ENCODE data around the gene CAB39L.
A peak's percentile ranks its signal among the peaks of the same experiment; 100 is the strongest.

CAB39L gene

DNA sequence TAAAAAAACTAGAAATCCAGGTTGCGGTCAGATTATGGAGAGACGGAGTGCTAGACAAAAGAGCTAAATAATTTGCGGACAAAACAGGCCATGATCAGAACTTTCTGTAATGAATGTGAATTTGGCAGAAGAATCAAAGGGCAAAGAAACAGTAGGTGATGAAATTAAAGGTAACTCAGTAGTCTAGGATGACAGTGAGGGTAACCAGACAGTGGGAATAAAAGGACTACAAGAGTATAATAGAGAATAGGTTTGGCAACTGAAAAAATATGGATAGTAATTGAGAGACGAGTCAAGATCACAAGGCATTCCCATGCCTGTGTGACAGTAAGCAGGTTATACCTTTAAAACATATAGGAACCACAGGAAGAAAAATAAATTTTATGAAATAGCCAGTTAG is 35.9 kb downstream of the CAB39L start:
- DNase-seq (ENCODE audit: insufficient read length, low spot score) (no peak), FAIRE-seq (no peak)
- TF ChIP-seq POU2F2 (IDR thresholded peaks at IDR 0.05; ENCODE audit: low read depth, low read length) (no peak), POLR2AphosphoS5 (IDR thresholded peaks at IDR 0.05; ENCODE audit: low read depth, low read length) (no peak), POLR2A (IDR thresholded peaks at IDR 0.05; ENCODE audit: low read depth, low read length) (no peak), PAX5 (IDR thresholded peaks at IDR 0.05; ENCODE audit: insufficient read depth, low read length, severe bottlenecking) (no peak), TAF1 (IDR thresholded peaks at IDR 0.05; ENCODE audit: low read depth, low read length) (no peak), SPI1 (IDR thresholded peaks at IDR 0.05; ENCODE audit: low read depth, low read length) (no peak)

- FAIRE-seq (no peak), DNase-seq (ENCODE audit: insufficient read length, low spot score) (no peak)
- no peak for TF ChIP-seq POLR2A (IDR thresholded peaks at IDR 0.05; ENCODE audit: low read depth, low read length)
- TF ChIP-seq TAF1 (IDR thresholded peaks at IDR 0.05; ENCODE audit: low read depth, low read length) = no peak
- TF ChIP-seq POLR2AphosphoS5 (IDR thresholded peaks at IDR 0.05; ENCODE audit: low read depth, low read length) = no peak
- TF ChIP-seq POU2F2 (IDR thresholded peaks at IDR 0.05; ENCODE audit: low read depth, low read length) = no peak
- no peak for TF ChIP-seq PAX5 (IDR thresholded peaks at IDR 0.05; ENCODE audit: insufficient read depth, low read length, severe bottlenecking)
- no peak for TF ChIP-seq SPI1 (IDR thresholded peaks at IDR 0.05; ENCODE audit: low read depth, low read length)
Measured at GRCh38 chr13:49407068-49407467, 36.8 kb downstream of the CAB39L start.

- FAIRE-seq = no peak
- TF ChIP-seq PAX5 (IDR thresholded peaks at IDR 0.05; ENCODE audit: insufficient read depth, low read length, severe bottlenecking) (no peak), SPI1 (IDR thresholded peaks at IDR 0.05; ENCODE audit: low read depth, low read length) (no peak)
- no peak for DNase-seq (ENCODE audit: insufficient read length, low spot score)
Measured at GRCh38 chr13:49404703-49405020, 39.2 kb downstream of the CAB39L start.

- DNase-seq (ENCODE audit: insufficient read length, low spot score) (no peak), FAIRE-seq (no peak)
- no peak for TF ChIP-seq POU2F2 (IDR thresholded peaks at IDR 0.05; ENCODE audit: low read depth, low read length)
- no peak for TF ChIP-seq POLR2AphosphoS5 (IDR thresholded peaks at IDR 0.05; ENCODE audit: low read depth, low read length)
- no peak for TF ChIP-seq POLR2A (IDR thresholded peaks at IDR 0.05; ENCODE audit: low read depth, low read length)
Measured at GRCh38 chr13:49403996-49404702, 39.7 kb downstream of the CAB39L start.

DNA sequence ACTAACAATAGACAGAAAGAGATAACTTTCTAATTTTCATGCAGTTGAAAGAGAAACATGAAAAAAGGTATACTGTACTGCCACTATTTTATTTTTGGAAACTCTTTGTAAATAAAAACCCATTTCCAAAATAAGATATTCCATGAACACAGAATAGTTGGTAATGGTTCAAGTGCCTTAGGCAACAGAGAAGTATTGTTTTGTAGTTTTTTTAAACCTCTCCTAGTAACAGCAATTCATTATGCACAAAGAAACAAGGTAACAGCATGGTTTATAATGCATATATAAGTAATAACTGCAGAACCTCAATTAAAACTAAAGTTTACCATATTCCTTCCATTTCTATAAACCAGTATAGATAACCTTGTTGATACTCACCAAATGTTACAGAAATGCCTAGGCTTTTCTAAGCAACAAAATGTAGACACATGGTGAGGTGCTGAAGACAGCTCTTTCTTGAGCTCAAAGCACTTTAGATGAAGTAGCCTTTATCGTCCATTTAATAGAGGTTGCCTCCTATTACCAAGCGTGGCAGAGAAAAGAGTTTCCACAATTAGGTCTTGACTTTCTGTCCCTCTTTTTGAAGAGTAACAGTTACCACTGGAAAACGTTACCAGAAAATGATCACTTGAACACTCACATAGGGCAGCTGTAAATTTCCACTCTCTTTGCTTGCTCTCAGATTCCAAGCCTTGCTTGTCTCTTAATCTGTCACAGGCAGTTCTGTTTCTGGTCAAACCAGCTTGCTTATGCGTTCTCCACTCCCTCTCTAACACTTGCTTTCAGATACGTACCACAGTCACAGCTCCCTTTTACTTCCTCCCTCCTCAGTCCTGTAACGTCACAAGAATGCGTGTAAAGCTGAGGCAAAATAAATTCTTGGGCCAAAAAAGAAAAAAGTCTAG is 42.9 kb downstream of the CAB39L start:
- DNase-seq (ENCODE audit: insufficient read length, low spot score) = no peak
- no peak for TF ChIP-seq SPI1 (IDR thresholded peaks at IDR 0.05; ENCODE audit: low read depth, low read length)
- FAIRE-seq = peak; percentile 93

GRCh38 chr13:49399801-49400472 is 43.9 kb downstream of the CAB39L start:
- TF ChIP-seq SPI1 (IDR thresholded peaks at IDR 0.05; ENCODE audit: low read depth, low read length) (no peak), POU2F2 (IDR thresholded peaks at IDR 0.05; ENCODE audit: low read depth, low read length) (no peak), POLR2A (IDR thresholded peaks at IDR 0.05; ENCODE audit: low read depth, low read length) (no peak), PAX5 (IDR thresholded peaks at IDR 0.05; ENCODE audit: insufficient read depth, low read length, severe bottlenecking) (no peak), TAF1 (IDR thresholded peaks at IDR 0.05; ENCODE audit: low read depth, low read length) (no peak), POLR2AphosphoS5 (IDR thresholded peaks at IDR 0.05; ENCODE audit: low read depth, low read length) (no peak)
- no peak for FAIRE-seq
- no peak for DNase-seq (ENCODE audit: insufficient read length, low spot score)

GRCh38 chr13:49395878-49396380 is 47.9 kb downstream of the CAB39L start:
- no peak for FAIRE-seq

DNA sequence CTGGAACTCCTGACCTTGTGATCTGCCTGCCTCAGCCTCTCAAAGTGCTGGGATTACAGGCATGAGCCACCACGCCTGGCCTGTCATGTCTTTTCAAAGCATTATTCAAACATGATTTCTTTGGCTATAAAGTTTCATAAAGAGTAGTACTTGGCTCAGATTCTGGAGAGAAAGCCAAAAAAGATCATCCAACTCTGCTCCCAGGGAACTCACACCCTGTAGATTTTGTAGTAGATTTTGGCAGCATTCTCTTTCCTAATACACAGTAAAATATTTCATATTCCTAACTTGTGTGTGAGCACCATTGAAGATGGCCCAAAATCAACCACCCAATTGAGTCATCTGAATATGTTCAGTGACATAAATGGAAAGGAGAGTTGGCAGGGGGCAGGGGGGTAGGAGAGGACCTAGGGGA is 48.4 kb downstream of the CAB39L start:
- DNase-seq (ENCODE audit: insufficient read length, low spot score) (no peak), FAIRE-seq (no peak)
- no peak for TF ChIP-seq POU2F2 (IDR thresholded peaks at IDR 0.05; ENCODE audit: low read depth, low read length)
- TF ChIP-seq TAF1 (IDR thresholded peaks at IDR 0.05; ENCODE audit: low read depth, low read length) = no peak
- no peak for TF ChIP-seq POLR2A (IDR thresholded peaks at IDR 0.05; ENCODE audit: low read depth, low read length)
- TF ChIP-seq SPI1 (IDR thresholded peaks at IDR 0.05; ENCODE audit: low read depth, low read length) = no peak
- no peak for TF ChIP-seq PAX5 (IDR thresholded peaks at IDR 0.05; ENCODE audit: insufficient read depth, low read length, severe bottlenecking)
- TF ChIP-seq POLR2AphosphoS5 (IDR thresholded peaks at IDR 0.05; ENCODE audit: low read depth, low read length) = no peak

More at GRCh38 chr13:49395878-49396380, 47.9 kb downstream of the CAB39L start:
- TF ChIP-seq TAF1 (IDR thresholded peaks at IDR 0.05; ENCODE audit: low read depth, low read length) (no peak), POLR2AphosphoS5 (IDR thresholded peaks at IDR 0.05; ENCODE audit: low read depth, low read length) (no peak), POU2F2 (IDR thresholded peaks at IDR 0.05; ENCODE audit: low read depth, low read length) (no peak), SPI1 (IDR thresholded peaks at IDR 0.05; ENCODE audit: low read depth, low read length) (no peak), POLR2A (IDR thresholded peaks at IDR 0.05; ENCODE audit: low read depth, low read length) (no peak), PAX5 (IDR thresholded peaks at IDR 0.05; ENCODE audit: insufficient read depth, low read length, severe bottlenecking) (no peak)
- no peak for DNase-seq (ENCODE audit: insufficient read length, low spot score)

- TF ChIP-seq POU2F2 (IDR thresholded peaks at IDR 0.05; ENCODE audit: low read depth, low read length) = no peak
- TF ChIP-seq PAX5 (IDR thresholded peaks at IDR 0.05; ENCODE audit: insufficient read depth, low read length, severe bottlenecking) = no peak
- no peak for TF ChIP-seq POLR2AphosphoS5 (IDR thresholded peaks at IDR 0.05; ENCODE audit: low read depth, low read length)
- no peak for TF ChIP-seq TAF1 (IDR thresholded peaks at IDR 0.05; ENCODE audit: low read depth, low read length)
- no peak for TF ChIP-seq SPI1 (IDR thresholded peaks at IDR 0.05; ENCODE audit: low read depth, low read length)
- no peak for TF ChIP-seq POLR2A (IDR thresholded peaks at IDR 0.05; ENCODE audit: low read depth, low read length)
- FAIRE-seq (no peak), DNase-seq (ENCODE audit: insufficient read length, low spot score) (no peak)
Measured at GRCh38 chr13:49388091-49388635, 55.7 kb downstream of the CAB39L start.
